MM.1S (cell line): ENCODE data around the gene MGME1.

Experiments
- EZH2 ChIP-seq: fragments of 300-600 bp; sonication (generic); optimal IDR thresholded peaks from 2 replicates; pipeline ENCODE3; 2017; ENCODE audit warnings: low read depth, mild to moderate bottlenecking, antibody characterized with exemption, low read length, mixed read lengths
- EZH2phosphoT487 ChIP-seq: fragments of 300-600 bp; sonication (generic); IDR thresholded peaks from 2 replicates; pipeline ENCODE4 v1.6.1; 2018; ENCODE audit warnings: antibody characterized with exemption, low read length
- TF ChIP-seq, protein P1 (sequence below): fragments of 300-600 bp; sonication (generic); IDR thresholded peaks from 2 replicates; pipeline ENCODE4 v1.5.1; 2016; ENCODE audit warnings: antibody characterized with exemption, low read length, mixed read lengths

DNA sequence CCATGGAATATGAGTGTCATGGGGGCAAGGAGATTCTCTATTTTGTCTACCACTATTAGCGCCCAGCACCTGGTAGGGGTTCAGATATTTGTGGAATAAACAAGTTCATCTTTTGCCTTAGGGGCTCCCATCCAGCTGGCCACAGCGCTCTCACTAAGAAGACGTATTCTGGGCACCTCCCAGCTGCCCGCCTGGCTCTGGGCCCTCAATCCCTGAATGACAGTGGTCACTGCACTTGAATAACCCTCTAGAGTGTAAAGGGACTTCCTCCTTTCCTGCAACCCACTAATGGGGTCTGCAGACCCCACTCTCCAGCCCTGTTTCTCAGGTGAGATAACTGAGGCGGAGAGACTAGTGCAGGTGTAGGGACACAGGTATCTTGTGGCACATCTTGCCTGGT, 36.4 kb upstream of the MGME1 start:
- TF ChIP-seq EZH2phosphoT487 (no peak), EZH2 (no peak)
- TF ChIP-seq, protein P1, sequence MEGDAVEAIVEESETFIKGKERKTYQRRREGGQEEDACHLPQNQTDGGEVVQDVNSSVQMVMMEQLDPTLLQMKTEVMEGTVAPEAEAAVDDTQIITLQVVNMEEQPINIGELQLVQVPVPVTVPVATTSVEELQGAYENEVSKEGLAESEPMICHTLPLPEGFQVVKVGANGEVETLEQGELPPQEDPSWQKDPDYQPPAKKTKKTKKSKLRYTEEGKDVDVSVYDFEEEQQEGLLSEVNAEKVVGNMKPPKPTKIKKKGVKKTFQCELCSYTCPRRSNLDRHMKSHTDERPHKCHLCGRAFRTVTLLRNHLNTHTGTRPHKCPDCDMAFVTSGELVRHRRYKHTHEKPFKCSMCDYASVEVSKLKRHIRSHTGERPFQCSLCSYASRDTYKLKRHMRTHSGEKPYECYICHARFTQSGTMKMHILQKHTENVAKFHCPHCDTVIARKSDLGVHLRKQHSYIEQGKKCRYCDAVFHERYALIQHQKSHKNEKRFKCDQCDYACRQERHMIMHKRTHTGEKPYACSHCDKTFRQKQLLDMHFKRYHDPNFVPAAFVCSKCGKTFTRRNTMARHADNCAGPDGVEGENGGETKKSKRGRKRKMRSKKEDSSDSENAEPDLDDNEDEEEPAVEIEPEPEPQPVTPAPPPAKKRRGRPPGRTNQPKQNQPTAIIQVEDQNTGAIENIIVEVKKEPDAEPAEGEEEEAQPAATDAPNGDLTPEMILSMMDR: no peak
